HEK293 (cell line): ENCODE results near the gene DPY19L1.

Experiments used
- CTCF ChIA-PET: fragments of 350-600 bp; formaldehyde crosslinking; extraction: SDS; loops from one replicate; lab custom pipeline; 2021; ENCODE audit warnings: antibody characterized with exemption; lab: Yijun Ruan, JAX
- POLR2A ChIA-PET: fragments of 300-600 bp; formaldehyde crosslinking; extraction: SDS; loops from one replicate; lab custom pipeline; 2020; ENCODE audit warnings: antibody characterized with exemption, inconsistent platforms; lab: Yijun Ruan, JAX
- H3K27ac ChIP-seq: fragments of 200-500 bp; sonication (Bioruptor generic); 2 replicates; pipeline ENCODE4 v1.5.1; 2014; ENCODE audit warnings: low read depth, low read length, control low read depth, inconsistent platforms; ENCODE audit errors: extremely low read depth
- H3K36me3 ChIP-seq, 2 experiments: fragments of 200-500 bp in 1 of 2; sonication (Bioruptor generic) in 1 of 2; 1 replicate in 1 of 2; 2 replicates in 1 of 2; pipeline ENCODE4 v1.5.1; 2014 to 2017; ENCODE audit warnings: inconsistent platforms in 2 of 2, low read length in 2 of 2; ENCODE audit not compliant: control insufficient read depth in 2 of 2, insufficient read depth in 1 of 2
- H3K4me1 ChIP-seq: fragments of 200-500 bp; sonication (Bioruptor generic); 2 replicates; pipeline ENCODE4 v1.5.1; 2014; ENCODE audit warnings: mild to moderate bottlenecking, low read length, inconsistent platforms; ENCODE audit not compliant: control insufficient read depth, insufficient read depth
- H3K4me3 ChIP-seq: 2 replicates; pipeline ENCODE4 v1.5.1; 2011; ENCODE audit warnings: low read depth, mild to moderate bottlenecking, control low read depth, low read length, moderate library complexity
- H3K9me3 ChIP-seq: fragments of 200-500 bp; sonication (Bioruptor generic); 2 replicates; pipeline ENCODE4 v1.5.1; 2014; ENCODE audit warnings: low read depth, low read length, inconsistent platforms; ENCODE audit not compliant: control insufficient read depth, insufficient read depth
- KLF17 ChIP-seq: fragments of 450-650 bp; formaldehyde crosslinking; IDR thresholded peaks from 2 replicates; pipeline ENCODE4 v1.5.1; 2016; ENCODE audit warnings: missing biosample characterization, missing genetic modification characterization
- KLF9 ChIP-seq: fragments of 450-650 bp; formaldehyde crosslinking; IDR thresholded peaks from 2 replicates; pipeline ENCODE4 v1.5.1; 2016; ENCODE audit warnings: missing biosample characterization, missing genetic modification characterization, low read depth
- OSR2 ChIP-seq: fragments of 450-650 bp; formaldehyde crosslinking; IDR thresholded peaks from 2 replicates; pipeline ENCODE4 v1.5.1; 2016; ENCODE audit warnings: missing biosample characterization, missing genetic modification characterization
- PBX3 ChIP-seq: sonication (generic); formaldehyde crosslinking; IDR thresholded peaks from 2 replicates; pipeline ENCODE4 v1.8.1; 2022; ENCODE audit warnings: mild to moderate bottlenecking, moderate library complexity, missing genetic modification reagents
- PRDM6 ChIP-seq: fragments of 450-650 bp; formaldehyde crosslinking; IDR thresholded peaks from 2 replicates; pipeline ENCODE4 v1.5.1; 2017; ENCODE audit warnings: missing biosample characterization, missing genetic modification characterization
- SCRT2 ChIP-seq: fragments of 450-650 bp; formaldehyde crosslinking; IDR thresholded peaks from 2 replicates; pipeline ENCODE4 v1.5.1; 2016; ENCODE audit warnings: missing biosample characterization, missing genetic modification characterization
- SP3 ChIP-seq: fragments of 450-650 bp; formaldehyde crosslinking; IDR thresholded peaks from 2 replicates; pipeline ENCODE4 v1.5.1; 2016; ENCODE audit warnings: missing biosample characterization, missing genetic modification characterization
- SP7 ChIP-seq: fragments of 450-650 bp; formaldehyde crosslinking; IDR thresholded peaks from 2 replicates; pipeline ENCODE4 v1.5.1; 2016; ENCODE audit warnings: missing biosample characterization, missing genetic modification characterization
- YY2 ChIP-seq: fragments of 450-650 bp; formaldehyde crosslinking; IDR thresholded peaks from 2 replicates; pipeline ENCODE4 v1.5.1; 2016; ENCODE audit warnings: missing biosample characterization, missing genetic modification characterization
- ZBTB26 ChIP-seq: fragments of 450-650 bp; formaldehyde crosslinking; optimal IDR thresholded peaks from 2 replicates; pipeline ENCODE3; 2016; ENCODE audit warnings: missing biosample characterization, mild to moderate bottlenecking, missing genetic modification characterization
- ZEB2 ChIP-seq: fragments of 450-650 bp; formaldehyde crosslinking; IDR thresholded peaks from 2 replicates; pipeline ENCODE4 v1.5.1; 2016; ENCODE audit warnings: missing biosample characterization, missing genetic modification characterization
- ZFP3 ChIP-seq: fragments of 450-650 bp; formaldehyde crosslinking; IDR thresholded peaks from 2 replicates; pipeline ENCODE4 v1.5.1; 2016; ENCODE audit warnings: low read depth, missing biosample characterization, missing genetic modification characterization
- ZNF223 ChIP-seq: fragments of 450-650 bp; formaldehyde crosslinking; IDR thresholded peaks from 2 replicates; pipeline ENCODE4 v1.5.1; 2016; ENCODE audit warnings: missing biosample characterization, missing genetic modification characterization
- ZNF239 ChIP-seq: fragments of 450-650 bp; formaldehyde crosslinking; IDR thresholded peaks from 2 replicates; pipeline ENCODE4 v1.5.1; 2016; ENCODE audit warnings: missing biosample characterization, missing genetic modification characterization
- ZNF335 ChIP-seq: fragments of 450-650 bp; formaldehyde crosslinking; conservative IDR thresholded peaks from 2 replicates; pipeline ENCODE4 v1.5.1; 2016; ENCODE audit warnings: missing biosample characterization, missing genetic modification characterization
- ZNF398 ChIP-seq: fragments of 450-650 bp; formaldehyde crosslinking; IDR thresholded peaks from 2 replicates; pipeline ENCODE4 v1.5.1; 2017; ENCODE audit warnings: missing biosample characterization, missing genetic modification characterization
- ZNF449 ChIP-seq: fragments of 450-650 bp; formaldehyde crosslinking; IDR thresholded peaks from 2 replicates; pipeline ENCODE4 v1.5.1; 2017; ENCODE audit warnings: missing biosample characterization, mild to moderate bottlenecking, missing genetic modification characterization, moderate library complexity
- ZNF488 ChIP-seq: fragments of 450-650 bp; formaldehyde crosslinking; IDR thresholded peaks from 2 replicates; pipeline ENCODE4 v1.5.1; 2016; ENCODE audit warnings: missing biosample characterization, missing genetic modification characterization
- ZNF571 ChIP-seq: fragments of 450-650 bp; formaldehyde crosslinking; IDR thresholded peaks from 2 replicates; pipeline ENCODE4 v1.5.0; 2017; ENCODE audit warnings: missing biosample characterization, missing genetic modification characterization
- ZNF600 ChIP-seq: fragments of 450-650 bp; formaldehyde crosslinking; IDR thresholded peaks from 2 replicates; pipeline ENCODE4 v1.5.1; 2016; ENCODE audit warnings: missing biosample characterization, missing genetic modification characterization
- ZNF654 ChIP-seq: fragments of 450-650 bp; formaldehyde crosslinking; IDR thresholded peaks from 2 replicates; pipeline ENCODE4 v1.5.1; 2016; ENCODE audit warnings: low read depth, missing biosample characterization, missing genetic modification characterization
- ZNF776 ChIP-seq: fragments of 450-650 bp; formaldehyde crosslinking; IDR thresholded peaks from 2 replicates; pipeline ENCODE4 v1.5.0; 2017; ENCODE audit warnings: missing biosample characterization, missing genetic modification characterization, borderline replicate concordance
- ZNF843 ChIP-seq: fragments of 450-650 bp; formaldehyde crosslinking; IDR thresholded peaks from 2 replicates; pipeline ENCODE4 v1.5.1; 2016; ENCODE audit warnings: missing biosample characterization, missing genetic modification characterization
- ZXDB ChIP-seq: fragments of 450-650 bp; formaldehyde crosslinking; IDR thresholded peaks from 2 replicates; pipeline ENCODE4 v1.5.1; 2016; ENCODE audit warnings: missing biosample characterization, missing genetic modification characterization

Gene DPY19L1

GRCh38 chr7:35036361-35037171 lies 719 bp downstream of the DPY19L1 start (continued):
- TF ChIP-seq ZNF449 (tag by site-specific recombination) (no peak), OSR2 (tag by site-specific recombination) (no peak), ZBTB26 (peak; percentile 43), SCRT2 (tag by site-specific recombination) (peak; percentile 67), KLF9 (tag by site-specific recombination) (no peak), KLF17 (no peak), ZNF571 (no peak), ZNF776 (tag by site-specific recombination) (no peak), ZNF335 (tag by site-specific recombination) (peak; percentile 84), SP7 (tag by site-specific recombination) (peak; percentile 14; the same call in 1 of the 2 replicates)

- no peaks in the 10 kb centered on the region for H3K9me3 ChIP-seq
- H3K36me3 ChIP-seq, result no peaks in the 10 kb centered on the region
- peak overlapping the region; percentile 82 for H3K4me3 ChIP-seq
- H3K27ac ChIP-seq, result no peak overlapping the region
- H3K4me1 ChIP-seq, result peaks cover 2% of the 10 kb centered on the region; the same call in 1 of the 2 replicates
- POLR2A ChIA-PET, result no interaction called here
- CTCF ChIA-PET, result interaction anchor here (0.6 to 1.4 kb wide), 3 partner anchors 48 to 900 kb away, joined by 3 to 5 read pairs (median 3); no protein-coding TSS in a partner anchor
- TF ChIP-seq ZEB2, result 0 out of 2 replicates have a peak, but pooled peaks have one; percentile 19
- 0 out of 2 replicates have a peak, but pooled peaks have one; percentile 27 for TF ChIP-seq ZNF398 (tag by site-specific recombination)
- no peak for TF ChIP-seq SP3 (tag by site-specific recombination)
- TF ChIP-seq PRDM6 (tag by site-specific recombination), result 0 out of 2 replicates have a peak, but pooled peaks have one; percentile 5
- TF ChIP-seq ZNF843, result 0 out of 2 replicates have a peak, but pooled peaks have one; percentile 40
- TF ChIP-seq ZXDB (tag by site-specific recombination), result 0 out of 2 replicates have a peak, but pooled peaks have one; percentile 20
- no peak for TF ChIP-seq ZNF776 (tag by site-specific recombination)
- no peak for TF ChIP-seq YY2 (tag by site-specific recombination)
- TF ChIP-seq ZNF600 (tag by site-specific recombination), result peak; percentile 37; the same call in 1 of the 2 replicates
- no peak for TF ChIP-seq PBX3
- TF ChIP-seq ZBTB26, result no peak
- TF ChIP-seq ZNF223 (tag by site-specific recombination), result no peak
- no peak for TF ChIP-seq ZFP3 (tag by site-specific recombination)
- TF ChIP-seq ZNF488 (tag by site-specific recombination), result no peak
- TF ChIP-seq ZNF654 (tag by site-specific recombination), result peak; percentile 45
- no peak for TF ChIP-seq ZNF239 (tag by site-specific recombination)
- TF ChIP-seq OSR2 (tag by site-specific recombination), result no peak
These were observed 1.7 kb downstream of the DPY19L1 start for GRCh38 chr7:35035511-35035961.
